HL-60 (cell line): ENCODE results near the gene DDX49.

Source experiments
- DNase-seq, 2 experiments: peaks; one replicate each; pipeline ENCODE4 v3.0.0-alpha.2; 2010 to 2020; ENCODE audit warnings: low read depth in 1 of 2, low spot score in 1 of 2
- H3K27ac ChIP-seq: fragments of 250-450 bp; sonication (Bioruptor Pico); replicated peaks from 2 replicates; pipeline ENCODE4 v1.5.1; 2020; ENCODE audit warnings: mild to moderate bottlenecking, moderate library complexity
- H3K27me3 ChIP-seq: fragments of 250-450 bp; sonication (Bioruptor Pico); 2 replicates; pipeline ENCODE4 v1.5.1; 2021; ENCODE audit warnings: mild to moderate bottlenecking, moderate library complexity; ENCODE audit not compliant: insufficient read depth, poor library complexity, severe bottlenecking
- H3K4me3 ChIP-seq: replicated peaks from 2 replicates; pipeline ENCODE4 v1.5.1; 2011; ENCODE audit warnings: mild to moderate bottlenecking, control low read depth, low read length; ENCODE audit not compliant: insufficient read depth
- CTCF ChIP-seq: IDR thresholded peaks from one replicate; pipeline ENCODE4 v1.5.1; 2011; ENCODE audit warnings: low read length, control low read depth, inconsistent platforms; ENCODE audit not compliant: insufficient read depth
- GABPA ChIP-seq: IDR thresholded peaks from 2 replicates; pipeline ENCODE4 v1.6.1; 2012; ENCODE audit warnings: low read depth
- POLR2AphosphoS5 ChIP-seq: IDR thresholded peaks from 2 replicates; pipeline ENCODE4 v1.6.1; 2012; ENCODE audit warnings: low read depth
- REST ChIP-seq: IDR thresholded peaks from 2 replicates; pipeline ENCODE4 v1.6.1; 2012; ENCODE audit warnings: low read depth; ENCODE audit not compliant: insufficient replicate concordance
- SPI1 ChIP-seq: IDR thresholded peaks from 2 replicates; pipeline ENCODE4 v1.6.1; 2012; ENCODE audit warnings: low read depth, mild to moderate bottlenecking, borderline replicate concordance

The DDX49 gene

GRCh38 chr19:18910010-18910409, 9.5 kb upstream of the DDX49 start:
- H3K27me3 ChIP-seq: no peaks in the 10 kb centered on the region
- no peak overlapping the region for H3K4me3 ChIP-seq
- TF ChIP-seq REST (no peak), POLR2AphosphoS5 (no peak), CTCF (no peak), GABPA (no peak), SPI1 (no peak)
- no peak overlapping the region for H3K27ac ChIP-seq
- no peak for DNase-seq

GRCh38 chr19:18910801-18911436, 8.6 kb upstream of the DDX49 start:
- TF ChIP-seq POLR2AphosphoS5 (no peak), GABPA (no peak), REST (no peak), CTCF (no peak), SPI1 (no peak)
- Histone ChIP-seq H3K27ac (no peak overlapping the region), H3K4me3 (no peak overlapping the region), H3K27me3 (no peaks in the 10 kb centered on the region)
- DNase-seq: no peak

- H3K27me3 ChIP-seq: no peaks in the 10 kb centered on the region
- TF ChIP-seq REST (no peak), POLR2AphosphoS5 (no peak), CTCF (no peak), GABPA (no peak), SPI1 (no peak)
- no peak overlapping the region for H3K27ac ChIP-seq
- no peak overlapping the region for H3K4me3 ChIP-seq
- DNase-seq: no peak
Measured at GRCh38 chr19:18912933-18913332, 6.6 kb upstream of the DDX49 start.
